HG03196 (cell line): Measurements from ENCODE around the gene RFX2.
"Not testable (repeated sequence)": the region's sequence is repeated elsewhere in the genome, so short reads cannot be mapped to it uniquely, and the experiment has no call there.

Source experiments
- ATAC-seq: cut with Tn5 transposase; IDR thresholded peaks from one replicate; pipeline ENCODE4 v1.9.1; 2021; ENCODE audit not compliant: unreplicated experiment

RFX2 gene

GRCh38 chr19:6110360-6110977 lies at the start of gene RFX2:
Gene RFX2, minus strand, starts transcription at chr19:6110500. Its CDS starts 63,004 bp downstream, at chr19:6047496.
- peak; percentile 92 for ATAC-seq

DNA sequence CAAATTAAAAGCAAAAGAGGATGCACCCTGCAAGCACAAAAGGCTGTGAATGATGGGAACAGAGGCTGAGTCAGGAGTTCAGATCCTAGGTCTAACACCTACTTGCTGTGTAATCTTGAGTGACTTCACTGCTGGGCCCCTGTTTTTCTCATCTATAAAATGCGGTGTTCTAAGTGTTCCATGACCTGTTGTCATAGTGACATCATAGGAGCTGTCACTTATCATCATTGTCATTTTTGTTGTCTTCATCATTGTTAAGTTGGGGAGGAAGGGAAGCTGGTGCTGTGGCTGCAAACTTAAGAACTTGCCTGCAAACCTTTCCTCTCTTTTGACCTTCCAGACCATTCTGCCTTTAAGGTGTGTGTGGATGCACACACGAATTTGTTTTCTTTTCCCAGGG lies 45.7 kb upstream of the RFX2 start:
- ATAC-seq: no peak

- ATAC-seq: no peak
Measured at GRCh38 chr19:6150289-6150688, 40.0 kb upstream of the RFX2 start.

GRCh38 chr19:6141217-6141616 lies 30.9 kb upstream of the RFX2 start:
- ATAC-seq: no peak

GRCh38 chr19:6138511-6138910 lies 28.2 kb upstream of the RFX2 start:
- ATAC-seq: no peak

DNA sequence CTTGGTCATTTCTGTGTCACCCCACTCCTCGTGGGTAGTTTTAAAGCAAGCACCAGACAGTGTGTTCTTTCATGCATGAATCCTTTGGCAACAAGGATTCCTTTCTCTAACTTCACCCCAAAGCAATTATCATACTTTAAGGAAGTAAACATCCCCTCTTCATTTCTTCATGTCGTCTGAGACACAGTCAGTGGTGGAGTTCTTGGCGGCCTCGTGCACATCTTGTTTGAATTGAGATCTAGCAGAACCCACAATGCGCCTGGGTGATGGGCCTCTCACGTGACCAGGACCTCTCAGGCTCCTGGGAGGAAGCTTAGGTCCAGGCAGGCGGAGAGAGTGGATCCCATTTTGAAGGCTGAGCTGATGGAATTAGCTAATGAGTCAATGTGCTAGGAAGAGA lies 27.8 kb upstream of the RFX2 start:
- ATAC-seq: no peak

GRCh38 chr19:6133231-6133630 lies 22.9 kb upstream of the RFX2 start:
- no peak for ATAC-seq

DNA sequence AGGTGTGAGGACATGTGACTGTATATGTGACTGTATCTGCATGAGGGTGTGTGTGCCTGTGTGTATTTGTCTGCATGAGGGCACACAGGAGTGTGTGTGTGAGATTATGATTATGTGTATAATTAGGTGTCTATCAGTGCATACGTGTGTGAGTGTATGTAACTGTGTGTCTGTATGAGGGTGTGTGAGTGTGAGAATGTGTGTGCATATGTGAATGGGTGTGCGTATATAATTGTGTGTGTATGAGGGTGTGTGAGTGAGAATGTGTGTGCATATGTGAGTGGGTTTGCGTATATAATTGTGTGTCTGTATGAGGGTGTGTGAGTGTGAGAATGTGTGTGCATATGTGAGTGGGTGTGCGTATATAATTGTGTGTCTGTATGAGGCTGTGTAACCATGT lies 22.2 kb upstream of the RFX2 start:
- no peak for ATAC-seq

DNA sequence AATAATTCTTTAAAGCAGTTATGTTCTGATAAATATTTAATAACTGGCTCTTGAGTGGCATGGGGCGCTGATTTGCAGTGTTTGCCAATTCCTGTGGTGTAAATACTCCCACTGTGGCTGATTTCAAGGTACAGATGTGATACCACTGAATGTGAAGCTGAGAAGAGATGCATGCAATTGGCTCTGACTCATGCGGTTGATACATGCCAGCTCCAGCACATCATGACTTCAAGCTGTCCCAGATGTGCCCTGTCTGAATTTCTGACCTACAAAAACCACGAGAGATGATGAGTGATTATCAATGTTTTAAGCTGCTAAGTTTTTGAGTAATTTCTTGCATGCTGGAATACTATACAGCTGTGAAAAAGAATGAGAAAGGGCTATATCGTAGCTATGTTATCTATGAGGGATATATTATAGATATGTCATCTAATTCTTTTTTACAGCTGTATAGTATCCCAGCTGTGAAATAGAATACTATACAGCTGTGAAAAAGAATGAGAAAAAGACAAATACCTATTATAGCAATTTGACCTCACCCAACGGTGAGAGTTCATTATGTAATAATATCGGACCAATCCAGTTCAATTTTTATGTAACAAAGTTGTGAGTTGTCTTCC lies 17.5 kb upstream of the RFX2 start:
- no peak for ATAC-seq

DNA sequence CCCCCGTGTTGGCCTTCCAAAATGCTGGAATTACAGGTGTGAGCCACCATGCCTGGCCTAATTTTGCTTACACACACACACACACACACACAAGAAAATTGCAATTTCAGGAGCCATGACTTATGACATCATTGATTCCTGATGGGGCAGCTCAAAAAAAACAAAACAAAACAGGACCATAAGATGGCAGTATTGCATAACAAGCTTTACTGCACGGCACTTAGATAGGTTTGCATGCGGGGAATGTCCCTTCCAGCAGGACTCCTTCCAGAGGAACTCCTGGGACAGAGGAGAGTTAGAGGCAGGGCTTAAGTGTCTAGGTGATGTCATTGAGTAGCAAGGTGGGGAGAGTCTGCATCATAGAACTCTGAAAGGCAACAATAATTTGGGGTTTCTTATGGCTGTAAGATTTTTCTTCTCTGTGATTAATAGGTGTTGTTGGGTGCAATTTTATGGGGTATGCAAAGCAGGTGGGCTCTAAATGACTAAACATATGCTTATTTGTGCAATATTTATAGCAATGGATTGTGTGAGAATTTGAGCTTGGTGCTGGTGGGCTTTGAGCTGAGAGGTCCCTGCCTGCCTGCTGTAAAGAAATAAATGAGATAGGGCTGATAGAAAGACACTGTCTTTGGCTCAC lies 16.2 kb upstream of the RFX2 start:
- ATAC-seq: no peak

- peak; percentile 51 for ATAC-seq
Measured at GRCh38 chr19:6125571-6125989, 15.3 kb upstream of the RFX2 start.

DNA sequence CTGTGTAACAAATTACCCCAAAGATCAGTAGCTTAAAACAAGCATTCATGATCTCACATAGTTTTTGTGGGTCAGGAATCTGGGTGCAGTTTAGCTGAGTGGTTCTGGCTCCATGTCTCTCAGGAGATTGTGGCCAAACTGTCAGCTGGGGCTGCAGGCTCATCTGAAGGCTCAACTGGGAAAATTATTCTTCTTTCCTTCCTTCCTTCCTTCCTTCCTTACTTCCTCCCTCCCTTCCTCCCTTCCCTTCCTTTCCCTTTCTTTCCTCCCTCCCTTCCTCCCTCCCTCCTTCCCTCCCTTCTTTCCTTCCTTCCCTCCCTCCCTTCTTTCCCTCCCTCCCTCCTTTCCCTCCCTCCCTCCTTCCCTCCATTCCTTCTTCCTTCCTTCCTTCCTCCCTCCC lies 8.7 kb upstream of the RFX2 start:
- ATAC-seq: no peak

DNA sequence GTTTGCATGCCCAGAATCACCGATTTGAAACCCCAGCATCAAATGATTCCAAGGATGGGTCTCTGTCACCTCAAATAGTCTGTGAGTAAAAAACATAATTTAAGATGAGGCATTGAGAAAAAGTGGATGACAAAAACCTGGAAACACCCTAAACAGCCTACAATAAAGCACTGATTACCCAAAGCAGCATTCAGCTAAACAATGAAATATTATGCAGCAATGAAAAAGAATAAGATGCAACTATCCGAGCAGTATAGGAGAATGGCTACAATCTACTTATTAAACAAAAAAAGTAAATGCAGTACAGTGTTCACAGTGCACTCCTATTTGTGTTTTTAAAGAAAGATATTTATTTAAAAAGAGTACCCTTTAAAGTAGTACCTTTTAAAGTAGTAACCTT lies 7.7 kb upstream of the RFX2 start:
- no peak for ATAC-seq

- no peak for ATAC-seq
Measured at GRCh38 chr19:6117534-6117933, 7.2 kb upstream of the RFX2 start.

GRCh38 chr19:6116749-6117430 lies 6.6 kb upstream of the RFX2 start:
- no peak for ATAC-seq

DNA sequence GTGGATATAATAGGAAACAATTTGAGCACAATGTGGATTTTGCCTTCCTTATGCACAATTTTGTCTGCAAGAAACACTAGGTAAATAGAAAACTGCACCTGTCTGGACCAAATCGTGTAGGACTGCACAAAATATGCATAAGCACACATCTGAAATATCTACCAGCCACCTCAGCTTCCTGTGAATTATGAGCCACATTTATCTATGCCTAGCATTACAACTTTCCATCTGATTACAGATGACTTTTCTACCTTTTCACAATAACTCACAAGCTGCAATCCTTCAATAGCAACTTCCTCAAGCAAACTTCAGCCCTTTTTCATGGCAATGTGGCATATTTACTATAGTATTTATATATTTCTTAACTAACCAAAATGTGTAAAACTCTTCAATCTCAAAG lies 5.7 kb upstream of the RFX2 start:
- no peak for ATAC-seq

DNA sequence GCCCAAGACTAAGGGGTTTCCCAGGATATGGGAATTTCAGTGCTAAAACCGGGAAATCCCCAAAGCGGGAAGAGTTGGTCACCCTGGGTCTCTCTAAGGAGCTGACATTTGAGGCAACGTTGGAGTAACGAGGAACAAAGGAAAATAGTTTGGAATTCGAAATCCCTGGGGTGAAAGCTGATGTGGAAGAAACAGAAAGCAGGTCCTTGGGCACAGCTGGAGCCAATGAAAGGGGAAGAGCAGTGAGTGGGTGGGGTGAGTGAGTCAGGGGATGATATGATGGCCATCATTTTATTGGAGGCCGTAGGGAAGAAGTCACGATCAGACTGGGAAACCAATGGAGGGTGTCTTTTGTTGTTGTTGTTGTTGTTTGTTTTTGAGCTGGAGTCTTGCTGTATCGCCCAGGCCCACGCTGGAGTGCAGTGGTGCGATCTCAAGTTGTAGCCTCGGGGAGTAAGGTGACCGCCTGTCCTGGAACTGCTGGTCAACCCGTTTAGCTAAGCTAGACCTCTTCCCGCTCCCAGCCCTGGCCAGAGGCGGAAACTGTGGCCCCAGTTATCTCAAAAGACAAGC lies 3.4 kb upstream of the RFX2 start:
- ATAC-seq: no peak

DNA sequence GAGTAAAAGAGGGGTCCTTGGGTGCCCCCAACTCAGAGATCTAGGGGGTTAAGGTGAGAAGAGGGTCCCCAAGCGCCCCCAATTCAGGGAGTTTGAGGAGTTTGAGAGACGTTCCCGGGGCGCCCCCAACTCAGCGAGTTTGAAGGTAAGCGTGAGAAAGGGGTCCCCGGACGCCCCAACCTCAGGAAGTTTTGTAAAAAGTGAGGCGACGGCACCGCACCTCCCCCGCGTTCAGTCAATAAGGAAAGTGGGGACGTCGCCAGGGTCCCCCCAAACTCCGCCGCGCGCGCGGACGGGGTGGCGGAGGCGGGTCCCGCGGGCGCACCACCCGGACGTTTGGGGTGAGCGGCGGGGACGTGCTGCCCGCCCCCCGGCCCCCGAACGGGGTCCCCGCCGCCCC lies 353 bp downstream of the RFX2 start:
- no peak for ATAC-seq

DNA sequence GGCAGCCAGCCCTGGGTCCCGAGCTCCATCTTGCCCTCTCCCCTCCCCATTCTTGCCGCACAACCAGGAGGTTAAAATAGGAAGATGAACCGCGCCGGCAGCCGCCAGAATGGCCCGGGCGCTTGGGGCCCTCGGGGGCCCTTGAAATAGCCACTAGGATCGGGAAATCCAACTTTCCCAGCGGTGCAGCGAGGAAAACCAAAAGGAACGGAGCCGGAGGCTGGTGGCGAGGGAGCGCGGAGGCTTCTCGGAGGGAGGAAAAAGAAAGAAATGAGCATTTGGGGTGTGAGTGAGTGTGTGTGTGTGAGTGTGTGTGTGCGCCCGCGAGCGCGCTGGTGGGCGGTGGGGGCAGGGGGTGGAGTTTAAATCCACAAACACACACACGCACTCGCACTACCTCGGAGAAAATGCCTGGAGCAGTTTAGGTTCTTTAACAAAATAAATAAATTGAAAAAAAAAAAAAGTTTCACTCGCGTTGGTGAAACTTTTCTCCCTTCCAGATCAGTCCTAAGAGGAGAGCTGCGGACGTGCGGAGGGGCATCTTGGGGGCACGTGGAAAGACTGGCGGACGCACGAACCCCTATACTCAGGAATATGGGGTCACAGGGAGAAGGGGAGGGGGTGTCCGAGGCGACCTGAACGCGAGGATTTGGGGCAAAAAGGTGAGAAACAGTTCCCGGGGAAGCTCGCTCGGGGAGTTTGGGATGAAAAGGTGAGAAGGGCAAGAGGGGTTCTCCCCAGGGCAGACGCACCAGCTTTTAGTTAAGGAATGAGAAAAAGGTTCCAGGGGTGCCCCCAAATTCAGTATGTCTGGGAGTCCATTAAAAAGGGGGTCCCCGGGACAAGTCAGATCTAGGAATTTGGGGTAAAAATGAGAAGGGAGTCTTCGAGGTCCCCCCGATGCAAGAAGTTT lies 1.3 kb downstream of the RFX2 start:
- no peak for ATAC-seq

GRCh38 chr19:6106643-6107294 lies 3.5 kb downstream of the RFX2 start:
- not testable (repeated sequence) for ATAC-seq
